Middle frontal gyrus (tissue), 1 donor: Measurements from ENCODE around the gene GALNTL6.
"Not testable (repeated sequence)": the region's sequence is repeated elsewhere in the genome, so short reads cannot be mapped to it uniquely, and the experiment has no call there.

Source experiments
- DNase-seq: peaks from one replicate; pipeline ENCODE4 v3.0.0-alpha.2; 2015; ENCODE audit warnings: low spot score; ENCODE audit errors: extremely low spot score

The GALNTL6 gene

DNA sequence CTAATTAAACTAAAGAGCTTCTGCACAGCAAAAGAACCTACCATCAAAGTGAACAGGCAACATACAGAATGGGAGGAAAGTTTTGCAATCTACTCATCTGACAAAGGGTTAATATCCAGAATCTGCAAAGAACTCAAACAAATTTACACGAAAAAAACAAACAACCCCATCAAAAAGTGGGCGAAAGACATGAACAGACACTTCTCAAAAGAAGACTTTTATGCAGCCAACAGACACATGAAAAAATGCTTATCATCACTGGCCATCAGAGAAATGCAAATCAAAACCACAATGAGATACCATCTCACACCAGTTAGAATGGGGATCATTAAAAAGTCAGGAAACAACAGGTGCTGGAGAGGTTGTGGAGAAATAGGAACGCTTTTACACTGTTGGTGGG is 1104.2 kb downstream of the GALNTL6 start:
- DNase-seq: not testable (repeated sequence)

DNA sequence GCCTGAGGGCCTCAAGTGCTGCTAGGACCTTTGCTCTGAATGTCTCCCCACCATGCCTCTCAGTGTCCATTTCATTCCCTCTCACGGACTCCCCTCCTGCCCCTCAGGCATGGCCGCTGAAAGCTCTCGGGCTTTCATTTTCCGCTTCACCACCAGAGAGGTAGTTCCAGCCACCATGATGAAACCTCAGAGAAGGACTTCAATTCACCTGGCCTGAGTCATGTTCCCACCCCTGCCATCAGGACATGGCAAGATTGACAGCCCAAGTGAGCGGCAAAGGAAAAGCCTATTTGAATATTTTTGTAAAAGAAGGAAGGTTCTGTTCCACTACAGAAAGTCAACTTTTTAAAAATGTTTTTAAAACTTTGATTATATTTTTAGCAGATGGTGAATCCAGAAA is 1106.1 kb downstream of the GALNTL6 start:
- DNase-seq: no peak

DNA sequence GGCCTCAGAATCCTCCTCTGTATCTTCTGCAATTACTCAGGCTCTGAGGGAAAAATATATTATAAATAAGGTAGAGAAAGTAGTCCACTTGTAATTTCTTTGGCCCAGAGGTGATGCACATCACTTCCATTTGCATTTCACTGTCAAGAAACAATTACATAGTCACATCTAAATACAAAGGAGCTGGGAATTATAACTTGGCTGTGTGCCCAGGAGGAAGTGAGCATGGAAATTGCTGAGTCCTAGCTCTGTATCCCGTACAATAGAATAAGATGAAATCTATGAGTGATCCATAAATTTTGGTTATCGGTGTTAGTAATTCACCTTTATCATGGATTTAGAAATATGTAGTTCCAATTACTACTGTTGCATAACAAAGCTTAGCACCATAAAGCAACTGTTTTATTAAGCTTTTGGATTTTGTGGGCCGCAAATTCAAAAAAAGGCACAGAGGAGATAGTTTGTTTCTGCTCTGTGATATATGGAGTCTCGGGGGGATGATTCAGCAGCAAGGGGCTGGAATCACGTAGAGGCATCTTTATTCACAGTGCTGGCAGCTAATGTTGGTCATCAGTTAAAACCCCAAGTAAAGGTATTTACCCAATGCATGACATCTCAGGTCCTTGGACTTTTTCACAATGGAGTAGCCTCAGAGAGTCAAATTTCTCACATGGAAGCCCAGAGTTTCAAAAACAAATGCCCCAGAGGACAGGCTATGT is 1114.1 kb downstream of the GALNTL6 start:
- no peak for DNase-seq

DNA sequence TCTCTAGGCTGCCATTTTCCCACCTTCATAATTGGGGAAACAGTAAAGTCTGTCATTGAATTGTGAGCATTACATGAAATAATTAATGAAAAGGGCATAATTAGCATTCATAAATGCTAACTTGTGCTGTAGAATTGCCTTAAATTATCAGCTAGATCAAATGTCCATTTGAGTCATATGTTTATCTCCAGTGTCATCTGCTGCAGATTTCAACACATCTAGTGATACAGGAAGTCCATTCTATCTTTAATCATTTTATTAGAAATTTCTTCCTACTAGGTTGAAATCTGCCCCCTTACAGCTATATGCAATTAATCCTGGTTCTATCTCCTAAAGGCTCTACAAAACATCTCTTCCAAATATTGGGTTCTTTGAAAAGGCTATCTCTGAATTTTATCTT is 1115.1 kb downstream of the GALNTL6 start:
- no peak for DNase-seq

DNA sequence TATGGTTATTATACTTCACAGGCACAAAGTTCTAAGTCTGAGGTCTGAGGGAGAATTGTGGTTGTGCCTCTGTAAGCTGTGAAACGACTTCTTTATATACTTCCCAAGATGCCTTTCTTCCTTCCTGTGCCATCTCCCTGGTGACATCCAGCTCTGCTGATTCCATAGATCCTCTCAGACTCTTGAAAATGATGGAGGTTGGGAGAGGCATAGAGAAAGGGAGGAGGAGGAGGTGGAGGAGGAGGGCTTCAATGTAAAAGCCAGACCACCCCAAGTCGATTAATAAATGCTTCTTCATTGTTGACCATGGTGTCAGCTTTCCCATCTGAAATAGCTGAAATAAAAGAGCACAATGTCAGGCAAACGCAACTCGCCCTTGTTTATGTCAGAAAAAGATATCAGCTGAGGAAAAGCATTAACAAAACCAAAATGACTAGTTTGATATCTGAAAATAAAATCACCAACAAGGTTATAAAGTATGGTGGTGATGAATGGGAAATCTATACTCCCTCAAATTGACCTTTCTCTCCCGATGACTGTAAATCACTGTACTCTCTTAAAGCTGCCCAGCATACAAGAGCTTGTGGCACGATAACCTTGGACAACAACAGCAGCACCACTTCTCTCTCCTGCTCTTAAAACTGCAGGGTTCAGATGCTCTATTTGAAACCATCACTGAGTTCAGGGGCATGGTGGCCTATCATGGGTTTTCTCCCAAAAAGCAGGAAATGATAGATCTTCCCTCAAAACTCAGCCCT is 1125.0 kb downstream of the GALNTL6 start:
- DNase-seq: no peak

DNA sequence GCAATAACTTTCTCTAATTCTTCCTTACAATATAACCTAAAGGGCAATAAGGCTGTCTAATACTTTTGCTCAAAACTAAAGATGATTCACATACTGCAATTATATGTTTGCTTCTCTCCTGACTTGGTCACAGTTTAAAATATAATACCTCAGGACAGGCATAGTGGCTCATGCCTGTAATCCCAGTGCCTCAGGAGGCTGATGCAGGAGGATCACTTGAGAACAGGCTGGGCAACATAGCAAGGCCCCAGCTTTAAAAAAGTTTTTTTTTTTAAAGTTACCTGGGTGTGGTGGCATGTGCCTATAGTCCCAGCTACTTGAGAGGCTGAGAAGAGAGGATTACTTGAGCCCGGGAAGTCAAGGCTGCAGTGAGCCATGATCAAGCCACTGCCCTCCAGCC is 1125.7 kb downstream of the GALNTL6 start:
- DNase-seq: no peak

DNA sequence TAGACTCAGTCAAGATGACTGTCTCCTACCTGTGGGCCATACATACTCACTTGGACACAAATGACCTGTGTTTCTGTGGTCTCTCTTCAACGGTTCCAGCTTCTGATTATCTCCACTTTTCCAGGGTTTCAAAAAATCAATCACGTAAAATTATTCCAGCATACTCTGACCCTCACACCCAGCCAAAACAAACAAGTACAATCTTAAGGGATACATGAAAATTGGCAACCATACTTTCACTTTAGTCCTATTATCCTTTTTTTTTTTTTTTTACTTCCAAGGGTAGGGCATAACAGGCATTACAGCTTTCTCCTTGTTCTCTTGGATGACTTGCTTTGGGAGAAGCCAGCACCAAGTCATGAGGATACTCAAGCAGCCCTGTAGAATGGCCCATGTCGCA is 1129.6 kb downstream of the GALNTL6 start:
- DNase-seq: no peak

DNA sequence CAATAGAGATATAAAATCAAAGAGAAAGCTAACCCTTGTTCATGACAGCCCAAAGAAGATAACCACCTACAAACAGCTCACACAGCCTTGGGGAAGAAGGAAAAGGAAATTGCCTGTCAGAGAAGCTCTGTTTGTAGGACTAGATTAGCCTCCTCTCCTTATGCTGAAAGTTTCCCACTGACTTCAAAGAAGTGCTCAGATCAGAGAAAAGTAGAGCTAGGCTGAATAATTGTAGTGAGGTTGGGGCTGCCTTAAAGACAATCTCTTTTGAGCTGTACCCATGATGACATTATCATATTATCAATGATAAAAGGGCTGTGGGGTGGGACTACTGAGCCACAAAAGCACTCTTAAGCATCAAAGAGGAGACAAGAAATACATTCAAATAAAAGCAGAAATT is 1132.4 kb downstream of the GALNTL6 start:
- no peak for DNase-seq

DNA sequence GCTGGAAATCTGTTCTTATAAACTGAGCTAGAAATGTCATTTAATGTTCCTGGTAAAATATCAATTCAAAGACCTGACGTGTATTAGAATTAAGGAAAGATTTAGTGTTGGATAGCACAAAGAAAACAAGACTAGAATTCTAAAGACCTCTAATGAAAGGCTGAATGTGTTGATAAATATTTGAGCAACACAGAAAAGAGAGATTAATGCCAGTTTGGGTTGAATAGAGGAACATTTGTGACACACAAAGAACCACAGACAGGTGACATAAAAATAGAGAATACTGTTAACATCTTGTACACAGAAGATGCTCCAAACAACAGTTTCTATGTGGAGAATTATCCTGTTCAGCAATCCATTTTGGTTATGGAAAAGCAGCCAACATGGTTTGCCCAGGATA is 1133.3 kb downstream of the GALNTL6 start:
- DNase-seq: no peak

DNA sequence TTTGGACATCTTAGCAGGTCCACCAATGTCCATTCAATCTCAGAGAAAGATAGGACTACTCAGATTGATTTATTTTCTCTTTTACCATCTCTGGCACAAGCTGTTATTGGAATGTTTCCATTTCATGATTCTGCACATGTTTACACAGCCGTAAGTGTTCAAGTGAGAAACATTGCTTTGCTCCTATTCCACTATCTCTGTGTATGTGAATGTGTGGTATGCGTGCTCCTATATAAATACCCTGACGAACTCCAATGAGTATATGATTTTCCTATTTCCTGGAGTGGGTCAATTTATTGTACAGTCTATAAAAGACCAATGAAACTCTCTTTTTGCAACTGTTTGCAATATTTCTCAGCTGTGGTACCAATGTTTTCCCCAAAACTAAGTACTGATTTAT is 1134.4 kb downstream of the GALNTL6 start:
- no peak for DNase-seq

DNA sequence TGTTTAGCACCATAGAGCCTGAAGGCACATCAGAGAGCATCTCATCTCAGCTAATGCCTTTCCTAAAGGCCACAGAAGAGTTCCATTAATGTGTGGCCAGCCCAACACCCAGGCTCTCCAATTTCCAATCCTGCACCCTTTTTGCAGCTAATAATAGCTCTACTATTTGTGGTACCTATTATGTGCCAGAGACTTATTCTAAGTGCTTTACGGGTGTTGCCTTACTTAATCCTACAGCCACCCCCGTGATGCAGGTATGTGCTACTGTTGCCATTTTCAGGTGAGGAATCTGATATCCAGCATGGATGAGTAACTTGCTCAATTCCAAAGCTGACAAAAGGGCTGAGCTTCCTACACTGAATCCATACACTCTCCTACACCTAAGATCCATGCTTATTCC is 1137.8 kb downstream of the GALNTL6 start:
- DNase-seq: no peak

DNA sequence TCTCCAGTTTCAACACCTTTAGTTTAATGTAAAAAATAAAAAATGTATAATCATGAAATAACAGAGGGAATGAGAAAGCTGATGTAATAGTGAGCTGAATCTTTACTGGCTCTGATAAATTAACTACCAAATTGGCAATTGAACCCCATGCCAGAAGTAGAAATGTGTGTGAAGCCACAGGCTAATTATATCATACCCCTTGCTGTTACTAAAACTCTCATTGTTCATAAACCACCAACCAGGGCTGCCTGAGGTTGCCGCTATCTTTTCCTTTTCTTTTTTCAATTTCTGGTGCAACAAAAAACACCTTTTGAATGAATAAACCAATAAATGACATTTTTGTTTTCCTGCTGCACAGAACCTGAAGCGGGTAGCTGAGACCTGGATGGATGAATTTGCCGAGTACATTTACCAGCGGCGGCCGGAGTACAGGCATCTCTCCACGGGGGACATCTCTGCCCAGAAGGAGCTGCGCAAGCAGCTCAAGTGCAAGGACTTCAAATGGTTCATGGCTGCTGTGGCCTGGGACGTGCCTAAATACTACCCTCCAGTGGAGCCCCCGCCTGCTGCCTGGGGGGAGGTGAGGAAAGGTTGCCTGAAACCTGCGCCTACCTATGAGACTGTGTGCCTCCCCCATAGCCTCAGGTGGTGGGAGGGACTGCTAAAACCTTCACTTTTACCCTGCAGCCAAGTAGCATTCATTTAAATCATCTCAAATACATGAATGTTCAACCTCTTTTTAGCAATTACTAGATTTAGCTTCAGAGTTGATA is 1138.7 kb downstream of the GALNTL6 start:
- no peak for DNase-seq

DNA sequence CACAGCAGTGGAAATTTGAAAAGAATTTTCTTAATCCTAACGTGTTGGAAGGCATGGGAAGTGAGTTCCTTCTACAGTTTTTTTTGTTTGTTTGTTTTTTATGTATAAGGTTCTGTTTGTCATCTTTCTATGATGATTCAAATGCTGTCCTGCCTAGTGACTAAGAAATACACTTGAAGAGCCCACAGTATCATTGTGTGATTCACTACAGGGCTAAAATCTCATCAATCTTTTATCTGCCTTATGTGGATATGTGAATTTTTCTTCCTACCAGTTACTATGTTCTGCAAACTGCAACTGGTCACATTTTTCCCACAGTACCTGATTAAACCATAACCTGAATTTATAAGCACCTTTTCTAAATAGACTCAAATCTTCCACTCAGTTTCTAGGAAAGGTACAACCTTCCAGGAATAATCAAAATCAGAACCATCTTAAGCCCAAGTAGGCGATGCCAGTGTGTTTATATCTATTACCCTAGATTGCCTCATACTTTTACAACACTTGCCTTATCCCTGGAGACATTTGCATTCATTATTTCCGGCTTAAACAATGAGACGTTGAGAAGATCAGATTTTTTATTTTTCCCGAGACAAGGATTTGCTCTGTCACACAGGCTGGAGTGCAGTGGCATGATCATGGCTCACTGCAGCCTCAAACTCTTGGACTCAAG is 1140.8 kb downstream of the GALNTL6 start:
- DNase-seq: no peak

DNA sequence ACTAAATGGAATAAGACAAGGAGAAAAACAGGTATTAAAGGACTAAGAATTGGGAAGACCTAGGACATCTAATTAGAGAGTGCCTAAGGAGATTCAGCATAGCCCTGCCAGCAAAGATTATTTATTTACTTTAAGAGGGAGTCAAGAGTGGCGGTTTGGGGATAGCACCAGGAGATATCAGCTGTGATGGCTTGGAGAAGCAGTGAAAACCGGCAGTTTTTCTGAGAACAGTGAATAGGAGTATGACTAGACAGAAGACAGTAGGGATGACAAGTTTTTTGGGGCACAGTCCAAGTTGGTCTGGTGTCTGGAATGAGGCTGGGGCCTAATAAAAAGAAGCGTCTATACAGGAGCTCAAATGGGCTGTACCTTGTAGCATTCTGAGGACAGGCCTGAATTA is 1143.1 kb downstream of the GALNTL6 start:
- not testable (repeated sequence) for DNase-seq

DNA sequence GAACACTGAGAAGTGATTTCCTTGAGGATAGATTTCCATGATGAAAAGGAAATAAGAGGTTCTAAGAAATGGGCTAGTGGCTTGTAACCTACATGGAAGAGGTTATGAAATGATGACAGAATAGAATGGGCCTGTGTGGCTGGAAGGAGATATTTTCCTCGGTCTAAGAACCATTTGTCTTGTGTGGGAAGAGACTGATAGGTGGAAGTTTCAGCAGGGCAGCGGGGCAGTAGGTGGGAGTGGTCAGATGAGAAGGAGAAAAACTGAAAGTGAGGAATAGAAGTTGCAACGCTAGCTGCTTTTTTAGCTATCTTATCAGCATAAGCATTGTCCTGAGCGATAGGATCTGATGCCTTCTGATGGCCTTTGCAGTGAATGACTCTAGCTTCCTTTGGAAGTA is 1144.0 kb downstream of the GALNTL6 start:
- DNase-seq: no peak

DNA sequence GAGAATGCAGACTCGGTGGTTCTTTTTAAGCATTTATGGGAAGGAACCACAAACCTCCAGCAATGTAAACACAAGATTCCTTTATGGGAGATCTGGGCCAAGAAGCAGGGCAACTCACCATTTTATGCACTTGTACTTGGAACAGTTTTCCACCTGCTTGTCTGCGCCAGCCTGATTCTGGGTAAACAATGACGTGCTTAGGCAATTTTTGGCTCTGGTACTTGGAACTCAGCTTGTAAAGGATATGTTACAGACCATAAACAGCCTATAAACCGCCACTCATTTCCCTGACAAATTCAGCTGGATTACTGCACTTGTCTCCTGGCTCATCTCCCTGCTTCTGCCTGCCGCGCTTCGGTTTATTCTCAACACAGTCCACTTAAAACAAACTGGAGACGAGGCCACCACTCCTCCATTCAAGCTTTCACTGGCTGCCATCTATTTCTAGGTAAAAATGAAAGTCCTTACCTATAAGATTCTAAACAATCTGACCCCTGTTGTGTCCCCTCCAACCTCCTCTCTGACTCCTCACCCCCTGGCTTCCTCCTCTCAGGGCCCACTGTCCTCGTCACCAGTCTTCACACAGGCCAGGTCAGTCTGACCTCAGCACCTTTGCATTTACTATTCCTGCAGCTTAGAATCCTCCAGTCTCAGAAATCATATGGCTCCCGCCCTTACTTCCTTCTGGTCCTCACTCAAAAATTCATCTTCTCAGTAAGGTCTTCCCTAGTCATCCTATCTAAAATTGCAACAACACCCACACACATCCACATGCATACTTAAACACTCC is 1149.6 kb downstream of the GALNTL6 start:
- peak; percentile 37 for DNase-seq

DNA sequence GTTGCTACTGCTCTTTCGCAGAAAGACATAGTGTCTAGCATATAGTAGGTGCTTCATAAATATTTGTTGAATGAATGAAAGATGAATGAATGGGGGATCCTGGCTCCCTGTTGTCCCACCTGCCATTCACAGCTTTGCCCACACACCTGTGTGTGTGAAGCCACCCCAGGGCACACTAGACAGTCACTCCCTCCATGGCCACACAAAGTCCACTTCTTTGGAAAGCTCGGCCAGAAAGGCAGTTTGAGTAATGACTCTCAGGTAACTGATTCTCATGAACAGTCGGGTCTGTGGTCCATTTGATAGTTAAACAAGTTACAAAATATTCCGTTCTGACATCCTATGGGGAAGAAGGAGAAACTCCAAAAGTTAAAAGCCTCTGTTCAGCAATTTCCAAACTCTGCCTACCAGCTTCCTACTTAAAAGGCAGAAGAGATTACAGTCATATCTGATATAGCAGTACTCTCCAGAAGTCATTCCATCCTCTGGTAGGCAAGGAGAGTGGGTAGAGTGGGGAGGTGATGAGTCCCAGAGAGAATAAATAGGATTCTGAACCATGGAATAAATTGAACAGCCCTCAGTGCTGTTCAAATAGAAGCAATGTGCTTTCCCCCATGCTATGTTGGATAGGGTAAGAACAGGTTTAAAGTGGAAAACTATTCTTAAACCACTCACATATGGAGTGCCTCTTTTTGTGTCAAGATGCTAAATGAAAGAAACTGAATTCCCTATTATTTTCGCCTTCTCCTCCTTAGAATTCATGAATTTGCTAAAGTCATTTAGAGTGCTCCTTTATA is 1150.5 kb downstream of the GALNTL6 start:
- no peak for DNase-seq

DNA sequence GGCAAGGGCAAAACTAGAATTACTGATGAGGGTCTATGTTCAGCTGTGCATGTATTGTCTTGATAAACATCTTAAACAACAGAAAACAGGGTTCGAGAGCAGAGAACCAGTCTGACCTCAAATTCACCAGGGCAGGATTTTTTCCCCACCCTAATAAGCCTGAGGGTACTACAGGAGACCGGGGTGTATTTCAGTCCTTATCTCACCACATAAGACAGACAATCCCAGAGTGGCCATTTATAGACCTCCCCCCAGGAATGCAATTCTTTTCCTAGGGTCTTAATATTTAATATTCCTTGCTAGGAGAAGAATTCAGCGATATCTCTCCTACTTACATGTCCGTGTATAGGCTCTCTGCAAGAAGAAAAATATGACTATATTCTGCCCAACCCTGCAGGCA is 1157.0 kb downstream of the GALNTL6 start:
- not testable (repeated sequence) for DNase-seq

DNA sequence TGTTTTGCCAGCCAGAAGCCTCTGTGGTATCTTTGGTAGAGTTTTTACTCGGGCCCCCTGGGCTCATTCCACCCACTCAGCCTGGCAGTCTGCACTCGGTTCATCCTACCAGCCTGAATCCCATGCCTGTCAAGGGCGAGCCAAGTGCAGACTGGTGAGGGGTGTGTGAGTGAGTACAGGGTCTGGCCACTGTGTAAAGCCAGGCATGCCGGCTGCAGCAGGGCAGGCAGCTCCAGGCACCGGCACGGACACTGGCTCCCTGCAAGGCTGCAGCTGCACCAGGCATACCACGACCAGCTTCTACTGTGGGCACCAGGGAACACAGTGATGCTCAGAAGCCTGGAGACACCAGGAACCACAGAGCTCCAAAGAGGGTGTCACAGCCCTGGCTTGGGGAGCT is 1161.4 kb downstream of the GALNTL6 start:
- DNase-seq: no peak

DNA sequence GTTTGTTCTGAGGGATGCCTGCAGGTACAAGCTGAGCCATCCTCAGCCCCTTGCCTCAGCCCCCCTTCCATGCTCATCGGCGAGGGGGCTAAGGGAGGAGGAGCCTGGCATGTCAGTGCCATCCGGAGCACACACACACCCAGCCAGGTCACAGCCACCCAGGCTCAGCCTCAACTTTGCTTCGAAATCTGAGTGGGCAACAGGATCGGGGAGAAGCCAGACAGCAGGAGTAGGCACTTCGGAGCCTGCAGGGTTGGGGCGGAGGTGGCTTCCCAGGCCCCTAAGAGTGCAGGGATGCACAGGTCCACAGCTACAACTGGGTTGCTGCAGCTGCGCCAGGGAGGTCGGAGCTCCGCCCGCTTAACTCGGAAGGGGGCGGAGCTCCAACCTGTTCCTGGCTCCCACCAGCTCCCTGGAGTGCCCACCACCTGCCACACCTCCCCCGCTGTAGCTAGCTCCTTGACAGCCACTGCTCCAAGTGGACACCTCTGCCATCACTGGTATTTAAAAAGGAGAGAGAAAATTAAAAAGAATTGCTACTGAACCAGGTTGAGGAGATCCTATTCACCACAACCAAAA is 1162.5 kb downstream of the GALNTL6 start:
- DNase-seq: no peak
